GM19351 (cell line): ENCODE results near the gene RMDN3.

Experiments used
- ATAC-seq: cut with Tn5 transposase; IDR thresholded peaks from one replicate; pipeline ENCODE4 v1.9.1; 2021; ENCODE audit warnings: mild to moderate bottlenecking, moderate library complexity; ENCODE audit not compliant: unreplicated experiment

RMDN3 gene

GRCh38 chr15:40749151-40749630 lies 5.9 kb downstream of the RMDN3 start:
- no peak for ATAC-seq

- ATAC-seq = no peak
Observed at GRCh38 chr15:40747685-40748631, 7.1 kb downstream of the RMDN3 start.

- no peak for ATAC-seq
Observed at GRCh38 chr15:40746916-40747418, 8.1 kb downstream of the RMDN3 start.

GRCh38 chr15:40744815-40745152 lies 10.3 kb downstream of the RMDN3 start:
- no peak for ATAC-seq

GRCh38 chr15:40743921-40744814 lies 10.9 kb downstream of the RMDN3 start:
- no peak for ATAC-seq

GRCh38 chr15:40743485-40743901 lies 11.6 kb downstream of the RMDN3 start:
- no peak for ATAC-seq

GRCh38 chr15:40739854-40740253 lies 15.2 kb downstream of the RMDN3 start:
- no peak for ATAC-seq

- ATAC-seq = no peak
Observed at GRCh38 chr15:40739047-40739446, 16.0 kb downstream of the RMDN3 start.

GRCh38 chr15:40737048-40737447 lies 18.0 kb downstream of the RMDN3 start:
- no peak for ATAC-seq

- no peak for ATAC-seq
Observed at GRCh38 chr15:40736575-40736974, 18.5 kb downstream of the RMDN3 start.

- ATAC-seq = no peak
Observed at GRCh38 chr15:40731034-40731433, 24.0 kb downstream of the RMDN3 start.

GRCh38 chr15:40723919-40724318 lies 31.1 kb downstream of the RMDN3 start:
- no peak for ATAC-seq

GRCh38 chr15:40722934-40723333 lies 32.1 kb downstream of the RMDN3 start:
- no peak for ATAC-seq

GRCh38 chr15:40722354-40722753 lies 32.7 kb downstream of the RMDN3 start:
- no peak for ATAC-seq

GRCh38 chr15:40721701-40722100 lies 33.4 kb downstream of the RMDN3 start:
- ATAC-seq = no peak

GRCh38 chr15:40716165-40716564 lies 38.9 kb downstream of the RMDN3 start:
- ATAC-seq = no peak

- no peak for ATAC-seq
Observed at GRCh38 chr15:40714144-40714543, 40.9 kb downstream of the RMDN3 start.

GRCh38 chr15:40706121-40706520 lies 48.9 kb downstream of the RMDN3 start:
- ATAC-seq = no peak

- ATAC-seq = no peak
Observed at GRCh38 chr15:40702077-40702476, 53.0 kb downstream of the RMDN3 start.

- no peak for ATAC-seq
Observed at GRCh38 chr15:40697916-40698315, 57.1 kb downstream of the RMDN3 start.

GRCh38 chr15:40696228-40696627 lies 58.8 kb downstream of the RMDN3 start:
- no peak for ATAC-seq
